Right lobe of liver (tissue), 4 donors: Measurements from ENCODE around the gene RFC3.

Experiments
- CTCF ChIP-seq, 4 donors: fragments of 200-600 bp in 3 of 4; fragments of 450-650 bp in 1 of 4; IDR thresholded peaks; one replicate each; pipeline versions ENCODE4 v1.5.1 to v1.8.0; 2016 to 2022; ENCODE audit warnings: antibody characterized with exemption in 4 of 4, mild to moderate bottlenecking in 2 of 4
- POLR2A ChIP-seq: fragments of 450-650 bp; IDR thresholded peaks from one replicate; pipeline ENCODE4 v1.6.1; 2017; ENCODE audit warnings: antibody characterized with exemption, mild to moderate bottlenecking
- donor health status: DM: no; HTN: no; CAD: no.
- donor health status: DM: no; HTN: no; CAD: no.
- donor health status: DM: no; HTN: yes; CAD: no.

- TF ChIP-seq CTCF (IDR thresholded peaks at IDR 0.05), result no peak
- TF ChIP-seq POLR2A, result no peak
These were observed 32.6 kb upstream of the RFC3 start for GRCh38 chr13:33785384-33785783.
